IMR-90 (cell line): ENCODE data around the gene BOD1L2. TPM values are rescaled to one million over a fixed set of nuclear protein-coding genes. Genes with fewer than 3 reads are reported as not detected.

Experiments used
- ATAC-seq: fragments of 200-7000 bp; cut with Tn5 transposase; 2 replicates; pipeline ENCODE4 v1.9.1; 2020; ENCODE audit warnings: low read depth, mild to moderate bottlenecking, moderate library complexity
- BruUV-seq: library from RNA; stranded (reverse); fragments of 400-500 nt; replicated peaks from 2 replicates; lab custom pipeline; 2021; lab: Mats Ljungman, UMichigan
- CTCF ChIA-PET: fragments of 300-600 bp; formaldehyde crosslinking; extraction: SDS; loops from one replicate; lab custom pipeline; 2021; ENCODE audit warnings: antibody characterized with exemption; lab: Yijun Ruan, JAX
- POLR2A ChIA-PET: fragments of 300-600 bp; sonication (Branson Sonifier 250); formaldehyde crosslinking; loops from one replicate; lab custom pipeline; 2022; ENCODE audit warnings: antibody characterized with exemption; ENCODE audit not compliant: unreplicated experiment; lab: Charles Lee
- DNase-seq: peaks from one replicate; pipeline ENCODE4 v3.0.0; 2013
- H2AFZ ChIP-seq: replicated peaks from 2 replicates; pipeline ENCODE3; 2013; ENCODE audit warnings: low read length, mild to moderate bottlenecking; ENCODE audit not compliant: poor library complexity
- H2AK5ac ChIP-seq: 2 replicates; pipeline ENCODE4 v1.6.1; 2013; ENCODE audit warnings: low read depth, low read length, inconsistent platforms
- H2AK9ac ChIP-seq: replicated peaks from 2 replicates; pipeline ENCODE3; 2013; ENCODE audit warnings: mild to moderate bottlenecking, low read depth, low read length, moderate library complexity; ENCODE audit not compliant: poor library complexity
- H2BK120ac ChIP-seq: 2 replicates; pipeline ENCODE4 v1.6.1; 2013; ENCODE audit warnings: low read depth, low read length, inconsistent platforms
- H2BK15ac ChIP-seq: 3 replicates; pipeline ENCODE4 v1.6.1; 2013; ENCODE audit warnings: low read depth, low read length, inconsistent platforms
- H2BK20ac ChIP-seq: 2 replicates; pipeline ENCODE4 v1.6.1; 2013; ENCODE audit warnings: low read depth, mild to moderate bottlenecking, inconsistent platforms, low read length, moderate library complexity
- H2BK5ac ChIP-seq: 2 replicates; pipeline ENCODE4 v1.6.1; 2013; ENCODE audit warnings: mild to moderate bottlenecking, low read depth, low read length, inconsistent platforms; ENCODE audit not compliant: poor library complexity, severe bottlenecking
- H3K14ac ChIP-seq: replicated peaks from 2 replicates; pipeline ENCODE4 v1.6.1; 2013; ENCODE audit warnings: low read depth, low read length, inconsistent platforms
- H3K18ac ChIP-seq: 2 replicates; pipeline ENCODE4 v1.6.1; 2013; ENCODE audit warnings: low read depth, low read length, control low read depth
- H3K23ac ChIP-seq: 2 replicates; pipeline ENCODE4 v1.6.1; 2013; ENCODE audit warnings: low read depth, low read length, inconsistent platforms
- H3K27ac ChIP-seq: 2 replicates; pipeline ENCODE4 v1.5.1; 2013; ENCODE audit warnings: mild to moderate bottlenecking, control low read depth, low read length; ENCODE audit not compliant: insufficient read depth
- H3K27me3 ChIP-seq: 2 replicates; pipeline ENCODE4 v1.6.1; 2013; ENCODE audit warnings: low read length; ENCODE audit not compliant: control insufficient read depth, insufficient read depth
- H3K36me3 ChIP-seq: 2 replicates; pipeline ENCODE4 v1.6.1; 2013; ENCODE audit warnings: low read length, mixed read lengths; ENCODE audit not compliant: control insufficient read depth, insufficient read depth
- H3K4ac ChIP-seq: 2 replicates; pipeline ENCODE4 v1.6.1; 2013; ENCODE audit warnings: low read depth, low read length, inconsistent platforms
- H3K4me1 ChIP-seq: 2 replicates; pipeline ENCODE4 v1.6.1; 2013; ENCODE audit warnings: low read length, mixed read lengths; ENCODE audit not compliant: control insufficient read depth, insufficient read depth
- H3K4me2 ChIP-seq: 2 replicates; pipeline ENCODE4 v1.6.1; 2013; ENCODE audit warnings: low read depth, mild to moderate bottlenecking, control low read depth, low read length, moderate library complexity
- H3K4me3 ChIP-seq: 2 replicates; pipeline ENCODE4 v1.5.1; 2013; ENCODE audit warnings: low read depth, mild to moderate bottlenecking, control low read depth, low read length, moderate library complexity; ENCODE audit not compliant: insufficient read depth
- H3K56ac ChIP-seq: 2 replicates; pipeline ENCODE4 v1.6.1; 2013; ENCODE audit warnings: low read length, inconsistent platforms; ENCODE audit not compliant: insufficient read depth; ENCODE audit errors: extremely low read depth
- H3K79me1 ChIP-seq, 2 experiments: 2 replicates each; pipeline ENCODE4 v1.6.1; 2013; ENCODE audit warnings: low read length in 2 of 2, inconsistent platforms in 1 of 2, low read depth in 1 of 2
- H3K9ac ChIP-seq: 2 replicates; pipeline ENCODE4 v1.6.1; 2013; ENCODE audit warnings: low read depth, low read length, control low read depth
- H3K9me1 ChIP-seq: 2 replicates; pipeline ENCODE4 v1.6.1; 2013; ENCODE audit warnings: low read length, inconsistent platforms; ENCODE audit not compliant: insufficient read depth
- H3K9me3 ChIP-seq: 2 replicates; pipeline ENCODE4 v1.6.1; 2013; ENCODE audit warnings: low read length; ENCODE audit not compliant: control insufficient read depth, insufficient read depth
- H4K20me1 ChIP-seq: 2 replicates; pipeline ENCODE4 v1.6.1; 2013; ENCODE audit warnings: low read length, inconsistent platforms; ENCODE audit not compliant: insufficient read depth
- H4K5ac ChIP-seq: 2 replicates; pipeline ENCODE4 v1.6.1; 2013; ENCODE audit warnings: mild to moderate bottlenecking, low read depth, low read length, control low read depth
- H4K8ac ChIP-seq, 2 experiments: 2 replicates each; pipeline ENCODE4 v1.6.1; 2013; ENCODE audit warnings: low read depth in 2 of 2, low read length in 2 of 2, control low read depth in 1 of 2, inconsistent platforms in 1 of 2
- H4K91ac ChIP-seq: 2 replicates; pipeline ENCODE4 v1.6.1; 2013; ENCODE audit warnings: low read depth, low read length, inconsistent platforms; ENCODE audit not compliant: insufficient read depth
- BHLHE40 ChIP-seq: fragments of 150-350 bp; IDR thresholded peaks from 2 replicates; pipeline ENCODE4 v1.6.1; 2016; ENCODE audit warnings: mild to moderate bottlenecking, low read depth, low read length
- MAZ ChIP-seq: IDR thresholded peaks from 2 replicates; pipeline ENCODE4 v1.6.1; 2012; ENCODE audit warnings: low read depth, mild to moderate bottlenecking, low read length, improper control_type of control experiment, moderate library complexity, borderline replicate concordance
- MXI1 ChIP-seq: IDR thresholded peaks from 2 replicates; pipeline ENCODE4 v1.6.1; 2012; ENCODE audit warnings: low read depth, mild to moderate bottlenecking, low read length, moderate library complexity, borderline replicate concordance
- RCOR1 ChIP-seq: IDR thresholded peaks from 2 replicates; pipeline ENCODE4 v1.6.1; 2012; ENCODE audit warnings: mild to moderate bottlenecking, low read length, improper control_type of control experiment; ENCODE audit not compliant: insufficient replicate concordance
- SMC3 ChIP-seq: fragments of 150-350 bp; IDR thresholded peaks from 2 replicates; pipeline ENCODE4 v1.6.1; 2016; ENCODE audit warnings: low read depth, mild to moderate bottlenecking, antibody characterized with exemption, low read length, moderate library complexity
- USF2 ChIP-seq: fragments of 150-350 bp; IDR thresholded peaks from 2 replicates; pipeline ENCODE4 v1.6.1; 2017; ENCODE audit warnings: mild to moderate bottlenecking, antibody characterized with exemption, low read length, low read depth
- WGBS, 2 experiments: methylation state at CpG; one replicate each; pipeline versions ENCODE4 v1.1.5 to v1.1.7; 2013; ENCODE audit warnings: missing lambda C conversion rate in 2 of 2; ENCODE audit not compliant: insufficient read length in 1 of 2; ENCODE audit errors: extremely low coverage in 2 of 2; 5-methylcytosine and 5-hydroxymethylcytosine counted together
- dilution Hi-C: fragments of 300-500 bp; cut with HindIII; formaldehyde crosslinking; loops from one replicate; pipeline ENCODE4 v1.14.3; 2018; ENCODE audit warnings: low sequenced_read_pairs; ENCODE audit not compliant: unreplicated experiment
- in situ Hi-C: fragments of 300-500 bp; cut with MboI; formaldehyde crosslinking; loops from 3 replicates; pipeline ENCODE4 v1.14.3; 2019; ENCODE audit warnings: low sequenced_read_pairs, inconsistent platforms, mixed read lengths
- intact Hi-C: fragments of 100-400 bp; cut with micrococcal nuclease; formaldehyde crosslinking; loops from 2 replicates; pipeline ENCODE4 v1.10.0; 2022
- polyA plus RNA-seq, 3 experiments: library from polyadenylated mRNA; depleted of rRNA; stranded (reverse); fragments of >200 nt; gene quantifications; 2 replicates each; pipeline ENCODE4 v1.2.3, GENCODE V29; 2012; ENCODE audit warnings: low replicate concordance in 1 of 3
- total RNA-seq: library from RNA; depleted of rRNA; stranded (reverse); fragments of >200 nt; gene quantifications from 2 replicates; pipeline ENCODE4 v1.2.3, GENCODE V29; 2012

The BOD1L2 gene
- total and polyA plus RNA-seq, 2 of the 4 experiments (the other 2 are of a cell fraction): not detected

- no peak overlapping the region for H2BK20ac ChIP-seq
- BruUV-seq: no TSS peak
- in situ Hi-C loops: no loop called here
- no peak overlapping the region for H3K56ac ChIP-seq
- H2BK120ac ChIP-seq: no peak overlapping the region
- no peaks in the 10 kb centered on the region for H3K79me1 ChIP-seq
- no peaks in the 10 kb centered on the region for H3K9me3 ChIP-seq
- no peaks in the 10 kb centered on the region for H4K20me1 ChIP-seq
- no peaks in the 10 kb centered on the region for H3K36me3 ChIP-seq
- no peak overlapping the region for H3K18ac ChIP-seq
- H3K23ac ChIP-seq: no peak overlapping the region
- intact Hi-C loops: no loop called here
- ChIA-PET CTCF (no interaction called here), POLR2A (no interaction called here)
- no peak for DNase-seq
- H3K14ac ChIP-seq: no peak overlapping the region
- H2AFZ ChIP-seq: no peak overlapping the region
- no peak overlapping the region for H4K8ac ChIP-seq
- H3K4me2 ChIP-seq: no peak overlapping the region
- H3K9ac ChIP-seq: no peak overlapping the region
- no peak overlapping the region for H3K4me3 ChIP-seq
- no peak overlapping the region for H2AK5ac ChIP-seq
- TF ChIP-seq BHLHE40: no peak
- no peak for TF ChIP-seq USF2
- TF ChIP-seq MAZ: no peak
- TF ChIP-seq RCOR1: no peak
- no peak for TF ChIP-seq MXI1
- no peak for TF ChIP-seq SMC3
- H3K9me1 ChIP-seq: no peaks in the 10 kb centered on the region
- no peak overlapping the region for H2AK9ac ChIP-seq
- no peak overlapping the region for H2BK5ac ChIP-seq
- no peak overlapping the region for H2BK15ac ChIP-seq
- H3K4me1 ChIP-seq: no peaks in the 10 kb centered on the region
- no peak overlapping the region for H3K27ac ChIP-seq
- no peaks in the 10 kb centered on the region for H3K27me3 ChIP-seq
- 83% methylated on average over 2 of the region's 3 CpGs; no CpG with 5 or more reads in 1 of the 2 experiments for WGBS, 2 experiments
- no peak overlapping the region for H4K5ac ChIP-seq
- H3K4ac ChIP-seq: no peak overlapping the region
- no peak overlapping the region for H4K91ac ChIP-seq
- ATAC-seq: no peak
- dilution Hi-C loops: no loop called here
Measured at GRCh38 chr18:57137847-57138246, 9.0 kb upstream of the BOD1L2 start.
